Panc1 (cell line): ENCODE results near the gene UBASH3B.

Experiments used
- CTCF ChIP-seq: fragments of 450-650 bp; IDR thresholded peaks from 2 replicates; pipeline ENCODE4 v1.5.1; 2017; ENCODE audit warnings: mild to moderate bottlenecking
- POLR2AphosphoS5 ChIP-seq: IDR thresholded peaks from 2 replicates; pipeline ENCODE4 v1.6.1; 2012; ENCODE audit warnings: mild to moderate bottlenecking, low read depth, low read length, moderate library complexity

DNA sequence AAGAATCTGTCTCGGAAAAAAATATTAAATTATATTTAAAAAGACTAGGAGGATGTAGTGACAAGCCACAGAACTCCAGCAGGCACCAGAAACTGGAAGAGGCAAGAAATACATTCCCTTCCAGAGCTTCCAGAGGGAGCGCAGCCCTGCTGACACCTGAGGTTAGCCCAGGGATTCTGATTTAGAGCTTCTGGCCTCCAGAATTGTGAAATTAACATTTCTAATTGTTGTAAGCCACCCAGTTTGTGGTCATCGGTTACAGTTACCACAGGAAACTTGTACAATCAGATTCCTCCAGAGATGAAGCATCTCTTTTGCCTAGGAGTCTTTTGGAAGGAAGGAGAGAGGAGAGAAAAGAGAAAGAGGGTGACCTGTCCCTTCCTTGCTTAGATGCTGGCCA lies 6.4 kb upstream of the UBASH3B start:
- no peak for TF ChIP-seq CTCF
- no peak for TF ChIP-seq POLR2AphosphoS5
